Neural cell (in vitro differentiated cells): ENCODE results near the gene KLHL21. TPM values are rescaled to one million over a fixed set of nuclear protein-coding genes. Genes with fewer than 3 reads are reported as not detected.

Experiments used
- H2AFZ ChIP-seq: fragments of 200-600, 300-800 bp; sonication (generic), shearing (Covaris generic); 2 replicates; pipeline ENCODE4 v1.6.0; 2014; ENCODE audit warnings: low read depth, mild to moderate bottlenecking, antibody characterized with exemption, low read length, moderate library complexity
- H3F3A ChIP-seq: fragments of 200-600 bp; shearing (Covaris generic); 2 replicates; pipeline ENCODE4 v1.6.1; 2016; ENCODE audit warnings: mild to moderate bottlenecking, moderate library complexity, mixed read lengths, antibody characterized with exemption, low read length; ENCODE audit not compliant: insufficient read depth, poor library complexity, severe bottlenecking
- H3K27ac ChIP-seq: fragments of 200-600, 300-800 bp; sonication (generic), shearing (Covaris generic); 2 replicates; pipeline ENCODE4 v1.5.1; 2014; ENCODE audit warnings: mild to moderate bottlenecking, low read length, moderate library complexity
- H3K27me3 ChIP-seq: fragments of 300-800, 200-600 bp; sonication (generic), shearing (Covaris generic); 2 replicates; pipeline ENCODE4 v1.6.0; 2014; ENCODE audit warnings: mild to moderate bottlenecking, low read depth, low read length, moderate library complexity; ENCODE audit not compliant: insufficient read depth
- H3K36me3 ChIP-seq: fragments of 300-800, 200-600 bp; sonication (generic), shearing (Covaris generic); 2 replicates; pipeline ENCODE4 v1.5.1; 2014; ENCODE audit warnings: mild to moderate bottlenecking, antibody characterized with exemption, low read length, moderate library complexity; ENCODE audit not compliant: insufficient read depth
- H3K4me2 ChIP-seq: fragments of 300-800, 200-600 bp; sonication (generic), shearing (Covaris generic); 2 replicates; pipeline ENCODE4 v1.6.0; 2014; ENCODE audit warnings: mild to moderate bottlenecking, low read length
- H3K4me3 ChIP-seq: fragments of 300-800, 200-600 bp; sonication (generic), shearing (Covaris generic); 2 replicates; pipeline ENCODE4 v1.5.1; 2014; ENCODE audit warnings: mild to moderate bottlenecking, low read length, moderate library complexity
- H3K79me2 ChIP-seq: fragments of 200-600 bp; shearing (Covaris generic); replicated peaks from 2 replicates; pipeline ENCODE4 v1.6.0; 2014; ENCODE audit warnings: mild to moderate bottlenecking, low read length, moderate library complexity; ENCODE audit not compliant: insufficient read depth
- H3K9ac ChIP-seq: fragments of 300-800, 200-600 bp; sonication (generic), shearing (Covaris generic); 2 replicates; pipeline ENCODE4 v1.6.1; 2016; ENCODE audit warnings: mild to moderate bottlenecking, low read length, mixed read lengths
- H3K9me2 ChIP-seq: fragments of 200-600 bp; shearing (Covaris generic); 2 replicates; pipeline ENCODE4 v1.6.1; 2016; ENCODE audit warnings: mild to moderate bottlenecking, low read length, mixed read lengths; ENCODE audit not compliant: insufficient read depth
- H3K9me3 ChIP-seq: fragments of 200-600, 300-800 bp; sonication (generic), shearing (Covaris generic); 2 replicates; pipeline ENCODE4 v1.6.1; 2016; ENCODE audit warnings: mild to moderate bottlenecking, mixed run types, low read length, moderate library complexity, mixed read lengths
- H4K20me1 ChIP-seq: fragments of 200-600 bp; shearing (Covaris generic); 2 replicates; pipeline ENCODE4 v1.6.1; 2016; ENCODE audit warnings: mild to moderate bottlenecking, mixed run types; ENCODE audit not compliant: insufficient read depth
- EP300 ChIP-seq: fragments of 450-650 bp; conservative IDR thresholded peaks from 2 replicates; pipeline ENCODE4 v1.6.1; 2014; ENCODE audit warnings: antibody characterized with exemption, mild to moderate bottlenecking, moderate library complexity; ENCODE audit not compliant: poor library complexity, severe bottlenecking
- EZH2 ChIP-seq: fragments of 200-600, 300-800 bp; shearing (Covaris generic), sonication (generic); IDR thresholded peaks from 2 replicates; pipeline ENCODE4 v1.6.1; 2014; ENCODE audit warnings: antibody characterized with exemption, low read length, borderline replicate concordance, mild to moderate bottlenecking; ENCODE audit not compliant: insufficient read depth, poor library complexity, severe bottlenecking
- MXI1 ChIP-seq: fragments of 450-650 bp; conservative IDR thresholded peaks from 2 replicates; pipeline ENCODE4 v1.6.1; 2014; ENCODE audit warnings: antibody characterized with exemption, mild to moderate bottlenecking; ENCODE audit not compliant: poor library complexity, severe bottlenecking
- POLR2AphosphoS5 ChIP-seq: IDR thresholded peaks from 2 replicates; pipeline ENCODE4 v1.6.1; 2012
- RAD21 ChIP-seq: fragments of 450-650 bp; conservative IDR thresholded peaks from 2 replicates; pipeline ENCODE4 v1.6.1; 2014; ENCODE audit warnings: antibody characterized with exemption, mild to moderate bottlenecking, moderate library complexity
- SMC3 ChIP-seq: fragments of 450-650 bp; conservative IDR thresholded peaks from 2 replicates; pipeline ENCODE4 v1.6.1; 2014; ENCODE audit warnings: antibody characterized with exemption, mild to moderate bottlenecking, moderate library complexity; ENCODE audit not compliant: poor library complexity
- TAF1 ChIP-seq: IDR thresholded peaks from 2 replicates; pipeline ENCODE4 v1.6.1; 2012; ENCODE audit warnings: low read depth
- polyA plus RNA-seq: library from polyadenylated mRNA; depleted of rRNA; stranded (reverse); fragments of >200 nt; gene quantifications from 2 replicates; pipeline ENCODE4 v1.2.3, GENCODE V29; 2014
- TF ChIP-seq, protein P1 (sequence below): fragments of 450-650 bp; IDR thresholded peaks from 2 replicates; pipeline ENCODE4 v1.5.1; 2014; ENCODE audit warnings: antibody characterized with exemption, mild to moderate bottlenecking, moderate library complexity; ENCODE audit not compliant: poor library complexity, severe bottlenecking
- TF ChIP-seq, protein P2 (sequence below): IDR thresholded peaks from 2 replicates; pipeline ENCODE4 v1.6.1; 2012; ENCODE audit warnings: borderline replicate concordance

The KLHL21 gene
- polyA plus RNA-seq, 1 donor from 2014 or later = 8.4 TPM

DNA sequence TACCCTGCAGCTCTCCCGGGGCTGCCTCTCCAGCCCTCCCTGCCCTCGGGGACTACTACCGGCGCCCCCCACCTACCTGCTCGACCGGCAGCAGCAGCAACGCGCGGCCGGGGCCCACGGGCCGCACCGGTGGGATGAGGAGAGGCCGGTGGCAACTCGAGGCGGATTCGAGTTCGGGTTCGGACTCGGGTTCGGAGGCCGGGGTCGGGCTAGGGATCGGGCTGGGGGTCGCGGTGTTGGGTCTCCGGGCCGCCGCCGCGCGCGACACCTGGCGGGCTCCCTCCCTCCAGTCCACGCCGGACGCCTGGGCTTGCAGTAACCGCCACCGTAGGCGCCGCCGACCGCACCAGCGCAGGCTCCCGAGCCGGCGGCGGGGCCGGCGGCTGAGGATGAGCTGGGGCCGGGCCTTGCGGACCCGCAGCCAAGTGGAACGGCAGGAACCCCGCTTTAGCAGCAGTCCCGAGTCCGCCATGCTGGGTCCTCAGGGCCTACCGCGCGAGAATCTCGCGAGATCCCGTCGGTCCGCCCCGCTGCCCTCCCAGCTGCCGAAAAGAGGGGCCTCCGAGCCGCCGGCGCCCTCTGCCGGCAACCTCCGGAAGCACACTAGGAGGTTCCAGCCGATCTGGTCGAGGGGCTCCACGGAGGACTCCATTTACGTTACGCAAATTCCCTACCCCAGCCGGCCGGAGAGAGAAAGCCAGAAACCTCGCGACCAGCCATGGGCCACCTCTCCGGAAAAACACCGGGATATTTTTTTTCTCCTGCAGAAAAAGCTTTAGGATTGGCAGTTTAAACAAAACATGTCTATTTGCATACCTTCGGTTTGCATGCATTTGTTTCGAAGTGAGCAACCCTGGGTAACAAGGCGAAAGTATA is 48.4 kb downstream of the KLHL21 start, which contains the start of gene NOL9:
Gene NOL9, minus strand, starts transcription at position 483 of the 876 bp plus-strand sequence. Its CDS starts 11 bp downstream, at position 472.
- Histone ChIP-seq H3K36me3 (no peaks in the 10 kb centered on the region), H3K9me3 (no peaks in the 10 kb centered on the region), H3K4me2 (peak within 1 kb of the TSS; percentile 51), H3F3A (no peaks in the 10 kb centered on the region), H3K9ac (peak within 1 kb of the TSS; percentile 79), H3K27ac (peak within 1 kb of the TSS; percentile 34), H3K4me3 (peak within 1 kb of the TSS; percentile 98), H2AFZ (peak within 1 kb of the TSS; percentile 40), H3K79me2 (peaks cover 15% of the 10 kb centered on the region), H4K20me1 (no peaks in the 10 kb centered on the region), H3K9me2 (no peaks in the 10 kb centered on the region), H3K27me3 (no peaks in the 10 kb centered on the region)
- TF ChIP-seq RAD21 (peak; percentile 76), TAF1 (peak; percentile 91), POLR2AphosphoS5 (peak; percentile 85), EZH2 (no peak), EP300 (peak; percentile 38), MXI1 (peak; percentile 93), SMC3 (peak; percentile 86)
- TF ChIP-seq, protein P1, sequence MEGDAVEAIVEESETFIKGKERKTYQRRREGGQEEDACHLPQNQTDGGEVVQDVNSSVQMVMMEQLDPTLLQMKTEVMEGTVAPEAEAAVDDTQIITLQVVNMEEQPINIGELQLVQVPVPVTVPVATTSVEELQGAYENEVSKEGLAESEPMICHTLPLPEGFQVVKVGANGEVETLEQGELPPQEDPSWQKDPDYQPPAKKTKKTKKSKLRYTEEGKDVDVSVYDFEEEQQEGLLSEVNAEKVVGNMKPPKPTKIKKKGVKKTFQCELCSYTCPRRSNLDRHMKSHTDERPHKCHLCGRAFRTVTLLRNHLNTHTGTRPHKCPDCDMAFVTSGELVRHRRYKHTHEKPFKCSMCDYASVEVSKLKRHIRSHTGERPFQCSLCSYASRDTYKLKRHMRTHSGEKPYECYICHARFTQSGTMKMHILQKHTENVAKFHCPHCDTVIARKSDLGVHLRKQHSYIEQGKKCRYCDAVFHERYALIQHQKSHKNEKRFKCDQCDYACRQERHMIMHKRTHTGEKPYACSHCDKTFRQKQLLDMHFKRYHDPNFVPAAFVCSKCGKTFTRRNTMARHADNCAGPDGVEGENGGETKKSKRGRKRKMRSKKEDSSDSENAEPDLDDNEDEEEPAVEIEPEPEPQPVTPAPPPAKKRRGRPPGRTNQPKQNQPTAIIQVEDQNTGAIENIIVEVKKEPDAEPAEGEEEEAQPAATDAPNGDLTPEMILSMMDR = peak; percentile 98
- TF ChIP-seq, protein P2, sequence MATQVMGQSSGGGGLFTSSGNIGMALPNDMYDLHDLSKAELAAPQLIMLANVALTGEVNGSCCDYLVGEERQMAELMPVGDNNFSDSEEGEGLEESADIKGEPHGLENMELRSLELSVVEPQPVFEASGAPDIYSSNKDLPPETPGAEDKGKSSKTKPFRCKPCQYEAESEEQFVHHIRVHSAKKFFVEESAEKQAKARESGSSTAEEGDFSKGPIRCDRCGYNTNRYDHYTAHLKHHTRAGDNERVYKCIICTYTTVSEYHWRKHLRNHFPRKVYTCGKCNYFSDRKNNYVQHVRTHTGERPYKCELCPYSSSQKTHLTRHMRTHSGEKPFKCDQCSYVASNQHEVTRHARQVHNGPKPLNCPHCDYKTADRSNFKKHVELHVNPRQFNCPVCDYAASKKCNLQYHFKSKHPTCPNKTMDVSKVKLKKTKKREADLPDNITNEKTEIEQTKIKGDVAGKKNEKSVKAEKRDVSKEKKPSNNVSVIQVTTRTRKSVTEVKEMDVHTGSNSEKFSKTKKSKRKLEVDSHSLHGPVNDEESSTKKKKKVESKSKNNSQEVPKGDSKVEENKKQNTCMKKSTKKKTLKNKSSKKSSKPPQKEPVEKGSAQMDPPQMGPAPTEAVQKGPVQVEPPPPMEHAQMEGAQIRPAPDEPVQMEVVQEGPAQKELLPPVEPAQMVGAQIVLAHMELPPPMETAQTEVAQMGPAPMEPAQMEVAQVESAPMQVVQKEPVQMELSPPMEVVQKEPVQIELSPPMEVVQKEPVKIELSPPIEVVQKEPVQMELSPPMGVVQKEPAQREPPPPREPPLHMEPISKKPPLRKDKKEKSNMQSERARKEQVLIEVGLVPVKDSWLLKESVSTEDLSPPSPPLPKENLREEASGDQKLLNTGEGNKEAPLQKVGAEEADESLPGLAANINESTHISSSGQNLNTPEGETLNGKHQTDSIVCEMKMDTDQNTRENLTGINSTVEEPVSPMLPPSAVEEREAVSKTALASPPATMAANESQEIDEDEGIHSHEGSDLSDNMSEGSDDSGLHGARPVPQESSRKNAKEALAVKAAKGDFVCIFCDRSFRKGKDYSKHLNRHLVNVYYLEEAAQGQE = peak; percentile 27

DNA sequence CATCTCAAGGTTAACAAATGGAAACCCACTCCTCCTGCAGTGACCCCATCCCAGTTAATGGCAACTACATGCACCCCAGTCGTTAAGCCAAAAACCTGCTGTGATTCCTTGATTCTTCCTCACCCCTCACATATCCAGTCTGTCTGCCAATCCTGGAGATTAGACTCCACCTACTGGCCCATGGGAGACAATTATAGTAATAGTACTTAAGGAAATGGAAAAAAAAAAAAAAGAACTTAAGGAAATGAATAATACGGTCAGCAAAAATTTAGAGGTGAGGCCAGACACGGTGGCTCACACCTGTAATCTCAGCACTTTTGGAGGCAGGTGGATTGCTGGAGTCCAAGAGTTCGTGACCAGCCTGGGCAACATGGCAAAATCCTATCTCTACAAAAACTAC is 55.4 kb downstream of the KLHL21 start:
- Histone ChIP-seq H3K9ac (no peak overlapping the region), H3K9me3 (no peaks in the 10 kb centered on the region), H3K27ac (no peak overlapping the region), H3K36me3 (peaks cover 6% of the 10 kb centered on the region), H3F3A (no peaks in the 10 kb centered on the region), H4K20me1 (no peaks in the 10 kb centered on the region), H3K79me2 (no peaks in the 10 kb centered on the region), H3K9me2 (no peaks in the 10 kb centered on the region), H3K4me3 (no peak overlapping the region), H3K27me3 (no peaks in the 10 kb centered on the region), H3K4me2 (no peak overlapping the region), H2AFZ (no peak overlapping the region)
- TF ChIP-seq MXI1 (no peak), EP300 (no peak)
